ENCODE results near the gene RBM19. TPM values are rescaled to one million over a fixed set of nuclear protein-coding genes. Genes with fewer than 3 reads are reported as not detected.
A peak's percentile ranks its signal among the peaks of the same experiment; 100 is the strongest.

RBM19 gene
- total and polyA plus RNA-seq, 2 donors (not counting 1 experiment from before 2014, with no cell fraction given), result 10.5 to 16.5 TPM

- DNase-seq (ENCODE audit: low read depth in 2 of 2), result peak in 1 of 2 donors; percentile 36
- H3K79me2 ChIP-seq (ENCODE audit: control insufficient read depth, insufficient read depth, low read length), result no peaks in the 10 kb centered on the region
- no peak overlapping the region for H3K9ac ChIP-seq (ENCODE audit: insufficient read depth, low read length)
- H4K20me1 ChIP-seq (ENCODE audit: control insufficient read depth, extremely low read depth, insufficient read depth, low read length), result no peaks in the 10 kb centered on the region
- no peaks in the 10 kb centered on the region for H3K9me3 ChIP-seq (ENCODE audit: control insufficient read depth, insufficient read depth, low read depth, low read length)
- H3K27me3 ChIP-seq (ENCODE audit: control insufficient read depth, insufficient read depth, low read length), result no peaks in the 10 kb centered on the region
- H2AFZ ChIP-seq (ENCODE audit: low read length), result no peak overlapping the region
- H3K27ac ChIP-seq (ENCODE audit: insufficient read depth, low read length), result no peak overlapping the region
- no peak overlapping the region for H3K4me2 ChIP-seq (ENCODE audit: extremely low read depth, insufficient read depth, low read length)
- H3K4me1 ChIP-seq (ENCODE audit: control insufficient read depth, extremely low read depth, insufficient read depth, low read length), result no peaks in the 10 kb centered on the region
- H3K36me3 ChIP-seq (ENCODE audit: control insufficient read depth, insufficient read depth, low read length), result no peaks in the 10 kb centered on the region
- H3K4me3 ChIP-seq (replicated peaks in 1 of 4; ENCODE audit: control extremely low read depth in 1 of 4, insufficient read depth in 1 of 4, low read depth in 3 of 4, low read length in 4 of 4), result no peak overlapping the region
- TF ChIP-seq EZH2 (IDR thresholded peaks at IDR 0.05; ENCODE audit: low read length, missing control alignments) (no peak), CTCF (conservative IDR thresholded peaks at IDR 0.05 in 1 of 2, IDR thresholded peaks at IDR 0.05 in 1 of 2; ENCODE audit: low read depth in 1 of 2, low read length in 2 of 2) (no peak)
Measured at GRCh38 chr12:113861708-113862312, 104.3 kb downstream of the RBM19 start.

GRCh38 chr12:113860950-113861349, 105.2 kb downstream of the RBM19 start:
- H3K9me3 ChIP-seq (ENCODE audit: control insufficient read depth, insufficient read depth, low read depth, low read length), result no peaks in the 10 kb centered on the region
- peak; percentile 96 for DNase-seq (ENCODE audit: low read depth in 2 of 2)
- no peak overlapping the region for H3K27ac ChIP-seq (ENCODE audit: insufficient read depth, low read length)
- no peak for TF ChIP-seq EZH2 (IDR thresholded peaks at IDR 0.05; ENCODE audit: low read length, missing control alignments)
- H3K4me3 ChIP-seq (replicated peaks in 1 of 4; ENCODE audit: control extremely low read depth in 1 of 4, insufficient read depth in 1 of 4, low read depth in 3 of 4, low read length in 4 of 4), result no peak overlapping the region
- H3K4me2 ChIP-seq (ENCODE audit: extremely low read depth, insufficient read depth, low read length), result no peak overlapping the region
- no peaks in the 10 kb centered on the region for H3K27me3 ChIP-seq (ENCODE audit: control insufficient read depth, insufficient read depth, low read length)
- no peak overlapping the region for H3K9ac ChIP-seq (ENCODE audit: insufficient read depth, low read length)
- peaks cover 2% of the 10 kb centered on the region for H3K36me3 ChIP-seq (ENCODE audit: control insufficient read depth, insufficient read depth, low read length)
- H3K79me2 ChIP-seq (ENCODE audit: control insufficient read depth, insufficient read depth, low read length), result no peaks in the 10 kb centered on the region
- no peaks in the 10 kb centered on the region for H3K4me1 ChIP-seq (ENCODE audit: control insufficient read depth, extremely low read depth, insufficient read depth, low read length)
- H4K20me1 ChIP-seq (ENCODE audit: control insufficient read depth, extremely low read depth, insufficient read depth, low read length), result no peaks in the 10 kb centered on the region
- no peak overlapping the region for H2AFZ ChIP-seq (ENCODE audit: low read length)

GRCh38 chr12:113860059-113860820, 105.9 kb downstream of the RBM19 start:
- no peak overlapping the region for H3K9ac ChIP-seq (ENCODE audit: insufficient read depth, low read length)
- no peaks in the 10 kb centered on the region for H4K20me1 ChIP-seq (ENCODE audit: control insufficient read depth, extremely low read depth, insufficient read depth, low read length)
- no peak for DNase-seq (ENCODE audit: low read depth in 2 of 2)
- H3K27me3 ChIP-seq (ENCODE audit: control insufficient read depth, insufficient read depth, low read length), result no peaks in the 10 kb centered on the region
- H3K4me2 ChIP-seq (ENCODE audit: extremely low read depth, insufficient read depth, low read length), result no peak overlapping the region
- no peaks in the 10 kb centered on the region for H3K79me2 ChIP-seq (ENCODE audit: control insufficient read depth, insufficient read depth, low read length)
- no peak overlapping the region for H2AFZ ChIP-seq (ENCODE audit: low read length)
- no peak overlapping the region for H3K27ac ChIP-seq (ENCODE audit: insufficient read depth, low read length)
- H3K4me1 ChIP-seq (ENCODE audit: control insufficient read depth, extremely low read depth, insufficient read depth, low read length), result no peaks in the 10 kb centered on the region
- H3K4me3 ChIP-seq (replicated peaks in 1 of 4; ENCODE audit: control extremely low read depth in 1 of 4, insufficient read depth in 1 of 4, low read depth in 3 of 4, low read length in 4 of 4), result no peak overlapping the region
- H3K9me3 ChIP-seq (ENCODE audit: control insufficient read depth, insufficient read depth, low read depth, low read length), result no peaks in the 10 kb centered on the region
- H3K36me3 ChIP-seq (ENCODE audit: control insufficient read depth, insufficient read depth, low read length), result peaks cover 2% of the 10 kb centered on the region
- TF ChIP-seq CTCF (conservative IDR thresholded peaks at IDR 0.05 in 1 of 2, IDR thresholded peaks at IDR 0.05 in 1 of 2; ENCODE audit: low read depth in 1 of 2, low read length in 2 of 2) (no peak), EZH2 (IDR thresholded peaks at IDR 0.05; ENCODE audit: low read length, missing control alignments) (no peak)
